CD8-positive, alpha-beta memory T cell (primary cell): ENCODE measurements around the gene NQO2. TPM values are rescaled to one million over a fixed set of nuclear protein-coding genes. Genes with fewer than 3 reads are reported as not detected.
A peak's percentile ranks its signal among the peaks of the same experiment; 100 is the strongest.
"Not testable (repeated sequence)": the region's sequence is repeated elsewhere in the genome, so short reads cannot be mapped to it uniquely, and the experiment has no call there.

Experiments
- CTCF ChIA-PET: fragments of 350-600 bp; sonication (Branson Sonifier 250); formaldehyde crosslinking; loops from one replicate; lab custom pipeline; 2021; ENCODE audit warnings: antibody characterized with exemption; lab: Charles Lee
- POLR2A ChIA-PET: fragments of 350-600 bp; sonication (Branson Sonifier 250); formaldehyde crosslinking; loops from one replicate; lab custom pipeline; 2021; ENCODE audit warnings: antibody characterized with exemption; lab: Charles Lee
- DNase-seq, 5 donors: peaks; one replicate each; pipeline versions ENCODE4 v3.0.0 to v3.0.0-alpha.2; 2020 to 2022; ENCODE audit warnings: mixed read lengths in 1 of 5
- H3K27ac ChIP-seq: one replicate; pipeline ENCODE4 v1.7.0; 2013; ENCODE audit warnings: low read depth, mild to moderate bottlenecking, low read length, moderate library complexity
- H3K27me3 ChIP-seq: 2 replicates; pipeline ENCODE4 v1.7.0; 2013; ENCODE audit warnings: low read length, mild to moderate bottlenecking; ENCODE audit not compliant: insufficient read depth, poor library complexity, severe bottlenecking
- H3K36me3 ChIP-seq: 2 replicates; pipeline ENCODE4 v1.7.0; 2013; ENCODE audit warnings: mild to moderate bottlenecking, low read length, moderate library complexity; ENCODE audit not compliant: insufficient read depth
- H3K4me1 ChIP-seq: 2 replicates; pipeline ENCODE4 v1.7.0; 2013; ENCODE audit warnings: mild to moderate bottlenecking, low read length, moderate library complexity; ENCODE audit not compliant: insufficient read depth
- H3K4me3 ChIP-seq: 2 replicates; pipeline ENCODE4 v1.7.0; 2013; ENCODE audit warnings: mild to moderate bottlenecking, low read length
- H3K9me3 ChIP-seq: 2 replicates; pipeline ENCODE4 v1.7.0; 2013; ENCODE audit warnings: mild to moderate bottlenecking, low read length
- H3K27ac Mint-ChIP-seq, 8 donors: one replicate each; pipeline ENCODE4 v1.8.0; 2020 to 2021; ENCODE audit warnings: mixed read lengths in 8 of 8, mild to moderate bottlenecking in 6 of 8, inconsistent platforms in 3 of 8, moderate library complexity in 3 of 8
- H3K27me3 Mint-ChIP-seq, 2 donors: one replicate each; pipeline ENCODE4 v1.8.0; 2020 to 2021; ENCODE audit warnings: mixed read lengths in 2 of 2, mild to moderate bottlenecking in 1 of 2, moderate library complexity in 1 of 2
- H3K36me3 Mint-ChIP-seq, 3 donors: one replicate each; pipeline ENCODE4 v1.8.0; 2020 to 2021; ENCODE audit warnings: mixed read lengths in 3 of 3, inconsistent platforms in 1 of 3, mild to moderate bottlenecking in 1 of 3
- H3K4me1 Mint-ChIP-seq, 3 donors: one replicate each; pipeline ENCODE4 v1.8.0; 2020 to 2021; ENCODE audit warnings: mixed read lengths in 3 of 3, inconsistent platforms in 1 of 3, mild to moderate bottlenecking in 1 of 3
- H3K4me3 Mint-ChIP-seq, 7 donors: one replicate each; pipeline ENCODE4 v1.8.0; 2020 to 2021; ENCODE audit warnings: mixed read lengths in 7 of 7, mild to moderate bottlenecking in 6 of 7, moderate library complexity in 4 of 7, inconsistent platforms in 2 of 7
- H3K9me3 Mint-ChIP-seq, 5 donors: one replicate each; pipeline ENCODE4 v1.8.0; 2020 to 2022; ENCODE audit warnings: mixed read lengths in 5 of 5, mild to moderate bottlenecking in 3 of 5, moderate library complexity in 2 of 5, inconsistent platforms in 1 of 5
- polyA plus RNA-seq: library from polyadenylated mRNA; unstranded; fragments of 300-500 nt; fragmentation: Illumina TruSeq; gene quantifications from one replicate; pipeline ENCODE4 v1.2.3, GENCODE V29; 2021
- total RNA-seq, 2 experiments: library from RNA; stranded (reverse); gene quantifications; one replicate each; pipeline ENCODE4 v1.2.3, GENCODE V29; 2021

The NQO2 gene
- total and polyA plus RNA-seq, 3 experiments from 2014 or later: 15.6 to 53.5 (median 18.5) TPM

DNA sequence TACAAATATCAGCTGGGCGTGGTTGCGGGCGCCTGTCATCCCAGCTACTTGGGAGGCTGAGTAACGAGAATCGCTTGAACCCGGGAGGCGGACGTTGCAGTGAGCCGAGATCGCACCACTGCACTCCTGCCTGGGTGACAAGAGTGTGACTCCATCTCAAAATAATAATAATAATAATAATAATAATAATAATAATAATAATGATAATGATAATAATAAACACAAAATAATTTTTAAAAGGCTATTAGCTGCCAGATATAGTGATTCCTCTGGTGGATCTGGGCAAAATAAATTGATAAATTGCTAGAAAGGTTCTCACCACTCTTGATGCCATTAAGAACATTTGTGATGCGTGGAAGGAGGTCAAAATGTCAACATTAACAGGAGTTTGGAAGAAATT lies 60.4 kb downstream of the NQO2 start:
- not testable (repeated sequence) for H3K9me3 Mint-ChIP-seq
- CTCF ChIA-PET: interaction anchor here (1.3 to 1.4 kb wide), 2 partner anchors 58 to 62 kb away, joined by 3 read pairs; no protein-coding TSS in a partner anchor
- peaks cover 7 to 20% (median 16%) of the 10 kb centered on the region in 3 donors for H3K4me1 Mint-ChIP-seq

DNA sequence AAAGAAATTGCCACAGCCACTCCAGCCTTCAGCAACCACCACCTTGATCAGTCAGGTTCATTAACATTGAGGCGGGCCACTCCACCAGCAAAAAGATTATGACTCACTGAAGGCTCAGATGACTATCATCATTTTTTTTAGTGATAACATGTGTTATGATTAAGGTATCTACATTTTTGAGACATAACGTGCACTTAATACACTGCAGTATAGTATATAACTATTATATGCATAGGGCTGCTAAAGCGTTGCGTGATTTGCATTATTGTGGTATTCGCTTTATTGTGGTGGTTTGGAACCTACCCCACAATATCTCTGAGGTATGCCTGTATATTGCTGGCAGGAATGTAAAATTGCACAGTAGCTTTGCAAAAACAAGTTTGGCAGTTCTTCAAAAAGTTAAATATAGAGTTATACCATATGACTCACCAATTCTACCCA lies 61.8 kb downstream of the NQO2 start:
- H3K4me1 ChIP-seq: peaks cover 6% of the 10 kb centered on the region
- peaks cover 14 to 30% (median 27%) of the 10 kb centered on the region in 3 donors for H3K4me1 Mint-ChIP-seq
- no peak overlapping the region for H3K4me3 ChIP-seq
- no peaks in the 10 kb centered on the region for H3K27me3 ChIP-seq
- no peak overlapping the region for H3K27ac Mint-ChIP-seq
- peaks cover 0 to 2% of the 10 kb centered on the region in 2 donors for H3K27me3 Mint-ChIP-seq
- CTCF ChIA-PET: interaction anchor here (1.0 to 1.5 kb wide), 4 partner anchors 63 to 77 kb away, joined by 3 to 4 read pairs (median 3); no protein-coding TSS in a partner anchor
- H3K9me3 ChIP-seq: no peaks in the 10 kb centered on the region
- H3K4me3 Mint-ChIP-seq: no peak overlapping the region
- H3K36me3 ChIP-seq: no peaks in the 10 kb centered on the region
- POLR2A ChIA-PET: no interaction called here
- no peak for DNase-seq
- H3K9me3 Mint-ChIP-seq: no peaks in the 10 kb centered on the region
- H3K36me3 Mint-ChIP-seq: peaks cover 0 to 2% (median 0%) of the 10 kb centered on the region in 3 donors
- no peak overlapping the region for H3K27ac ChIP-seq

More for the DNA sequence above, 60.4 kb downstream of the NQO2 start:
- H3K27me3 Mint-ChIP-seq, H3K36me3 Mint-ChIP-seq, H3K4me3 ChIP-seq, H3K9me3 ChIP-seq, H3K27ac ChIP-seq, H3K27me3 ChIP-seq, H3K36me3 ChIP-seq, DNase-seq, POLR2A ChIA-PET, H3K4me1 ChIP-seq: not testable (repeated sequence)
- Mint-ChIP-seq H3K27ac (peak overlapping the region in 1 of 8 donors; percentile 43), H3K4me3 (peak overlapping the region in 2 of 7 donors; percentile 23 to 24)

DNA sequence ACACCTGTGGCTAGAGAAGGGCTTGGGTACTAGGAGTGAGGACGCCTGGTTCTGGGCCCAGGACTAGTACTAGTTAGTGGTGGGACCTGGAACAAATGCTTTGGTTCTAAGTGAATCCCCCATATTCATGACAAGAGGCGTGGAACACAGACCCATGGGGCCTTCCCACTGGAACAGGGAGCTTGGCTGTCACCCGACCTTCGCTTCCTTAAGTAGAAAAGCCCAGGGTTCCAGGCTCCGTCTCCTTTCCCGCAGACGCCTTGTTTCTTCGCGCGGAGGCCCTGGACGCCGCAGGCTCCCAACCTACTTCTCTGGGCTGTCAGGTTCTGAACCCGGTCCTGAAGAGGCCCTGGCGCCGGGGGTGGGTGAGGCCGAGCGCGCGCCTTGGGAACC lies 63.6 kb downstream of the NQO2 start:
- H3K9me3 ChIP-seq, H3K36me3 ChIP-seq, H3K27me3 Mint-ChIP-seq, H3K4me1 ChIP-seq, H3K9me3 Mint-ChIP-seq, H3K36me3 Mint-ChIP-seq, H3K27me3 ChIP-seq, DNase-seq: not testable (repeated sequence)
- ChIA-PET CTCF (interaction anchor here (0.8 to 1.3 kb wide), 7 partner anchors 10 to 298 kb away, joined by 3 to 9 read pairs (median 7); partner anchors contain the start of genes NQO2, TUBB2A and WRNIP1), POLR2A (interaction anchor here (0.8 to 1.3 kb wide), 12 partner anchors 10 to 298 kb away, joined by 3 to 14 read pairs (median 6); partner anchors contain the start of genes BPHL, NQO2, SERPINB1 and SERPINB6)
- peak overlapping the region; percentile 71 for H3K4me3 ChIP-seq
- Mint-ChIP-seq H3K27ac (peak overlapping the region in 6 of 8 donors; percentile 23 to 88 (median 67)), H3K4me3 (peak overlapping the region; percentile 87 to 97 (median 95)), H3K4me1 (peaks cover 27 to 47% (median 45%) of the 10 kb centered on the region in 3 donors)
- peak overlapping the region; percentile 91 for H3K27ac ChIP-seq

DNA sequence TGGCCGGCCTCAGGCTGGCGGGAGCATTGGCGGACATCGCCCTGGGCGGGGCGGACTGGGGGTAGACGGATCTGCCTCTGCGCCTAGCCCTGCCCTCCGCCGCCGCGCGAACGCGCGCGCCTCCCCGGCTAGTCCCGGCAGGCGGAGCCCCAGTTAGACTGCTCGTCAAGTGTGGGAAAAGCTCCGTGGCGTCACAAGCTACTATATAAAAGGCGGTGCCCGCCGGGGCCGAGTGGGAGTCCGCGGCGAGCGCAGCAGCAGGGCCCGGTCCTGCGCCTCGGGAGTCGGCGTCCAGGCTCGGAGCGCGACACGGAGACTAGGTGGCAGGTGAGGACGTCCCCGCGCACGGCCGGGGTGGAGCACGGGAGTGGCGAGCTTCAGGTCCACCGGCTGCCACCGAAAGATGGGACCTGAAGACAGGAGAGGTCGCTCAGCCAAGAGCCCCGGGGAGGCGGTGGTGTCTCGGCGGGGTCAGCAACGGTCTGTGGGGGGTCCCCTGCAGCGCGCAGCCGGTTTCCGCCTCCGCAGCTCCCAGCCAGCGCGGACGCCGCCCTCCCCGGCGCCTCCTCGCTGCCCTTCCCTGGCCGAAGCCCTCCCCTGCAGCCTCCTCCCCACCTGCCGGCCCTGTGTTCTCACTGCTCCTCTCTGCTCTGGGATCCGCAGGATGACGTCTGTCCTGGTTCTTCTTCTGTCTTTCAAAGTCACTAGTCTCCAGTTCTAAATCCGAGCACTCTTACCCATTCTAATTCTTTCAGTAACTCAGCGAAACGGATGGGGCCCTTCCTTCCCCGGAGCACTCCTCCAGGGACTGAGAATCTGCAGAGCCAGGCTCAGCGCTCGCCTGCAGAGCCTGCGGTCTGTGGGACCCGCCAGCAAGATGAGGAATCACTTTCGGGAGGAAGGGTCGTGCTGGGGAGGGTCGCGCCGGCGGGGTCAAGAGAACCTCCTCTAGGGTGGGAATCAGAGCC lies 64.3 kb downstream of the NQO2 start:
- Histone ChIP-seq H3K27me3 (no peaks in the 10 kb centered on the region), H3K9me3 (no peaks in the 10 kb centered on the region), H3K36me3 (no peaks in the 10 kb centered on the region), H3K4me1 (peaks cover 6% of the 10 kb centered on the region), H3K4me3 (peak overlapping the region; percentile 71), H3K27ac (peak overlapping the region; percentile 91)
- DNase-seq: peak; percentile 82 to 94 (median 84)
- H3K36me3 Mint-ChIP-seq: peaks cover 0 to 6% (median 0%) of the 10 kb centered on the region in 3 donors
- peak overlapping the region; percentile 55 to 96 (median 92) for H3K27ac Mint-ChIP-seq
- peak overlapping the region; percentile 87 to 97 (median 95) for H3K4me3 Mint-ChIP-seq
- ChIA-PET CTCF (interaction anchor here (0.8 to 1.3 kb wide), 7 partner anchors 11 to 299 kb away, joined by 3 to 9 read pairs (median 7); partner anchors contain the start of genes NQO2, TUBB2A and WRNIP1), POLR2A (interaction anchor here (0.8 to 1.3 kb wide), 12 partner anchors 10 to 298 kb away, joined by 3 to 14 read pairs (median 6); partner anchors contain the start of genes BPHL, NQO2, SERPINB1 and SERPINB6)
- H3K9me3 Mint-ChIP-seq: no peaks in the 10 kb centered on the region
- H3K4me1 Mint-ChIP-seq: peaks cover 27 to 43% (median 42%) of the 10 kb centered on the region in 3 donors
- H3K27me3 Mint-ChIP-seq: peaks cover 0 to 2% of the 10 kb centered on the region in 2 donors

DNA sequence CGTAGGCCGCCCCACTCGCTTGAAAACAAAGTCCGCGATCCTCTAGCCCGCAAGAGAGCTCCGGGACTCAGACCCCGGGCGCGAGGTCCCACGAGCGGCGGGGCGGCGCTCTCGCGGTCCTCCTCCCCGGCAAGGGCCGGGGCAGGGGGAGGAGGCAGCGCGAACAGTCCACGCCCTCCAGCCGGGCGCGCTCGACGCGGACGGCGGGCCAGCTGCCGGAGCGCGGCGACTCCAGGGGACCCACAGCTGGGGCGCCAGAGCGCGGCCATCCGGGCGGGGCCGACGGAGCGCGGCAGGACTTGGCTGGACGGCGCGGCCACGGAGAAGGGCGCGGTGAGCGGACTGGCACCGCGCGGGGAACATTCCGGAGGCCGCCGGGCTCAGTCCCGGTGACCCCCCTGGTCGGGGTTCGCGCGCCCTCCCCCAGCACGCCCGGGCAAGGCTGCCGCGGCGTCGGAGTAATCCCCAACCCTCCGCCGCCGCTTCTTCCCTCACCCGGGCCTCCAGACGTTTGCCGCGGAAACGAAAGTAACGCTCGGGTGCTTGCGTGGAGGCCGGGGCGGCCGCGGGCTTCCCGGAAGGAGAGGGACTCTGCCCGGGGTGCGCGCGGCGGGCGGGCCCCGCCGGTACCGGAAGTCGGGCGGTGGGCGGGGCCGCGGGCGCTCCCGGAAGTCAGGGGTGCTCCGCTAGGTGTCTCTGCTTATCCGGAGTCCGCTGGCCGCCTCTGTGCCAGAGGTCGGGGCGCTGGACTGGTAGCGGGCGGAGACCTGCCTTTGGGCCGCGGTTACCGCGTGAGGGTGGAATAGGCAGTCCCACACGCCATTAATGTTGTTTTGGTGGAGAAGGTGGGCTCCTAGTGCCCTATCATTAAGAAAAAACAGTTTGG lies 68.9 kb downstream of the NQO2 start, which contains the start of gene RIPK1:
Gene RIPK1, plus strand, starts transcription at position 166 of the 886 bp plus-strand sequence. CDS start 8,330 bp downstream, outside the sequence.
- DNase-seq: peak; percentile 93 to 96 (median 94)
- Mint-ChIP-seq H3K9me3 (no peaks in the 10 kb centered on the region), H3K27me3 (peaks cover 0 to 2% of the 10 kb centered on the region in 2 donors), H3K4me1 (peaks cover 61 to 82% (median 79%) of the 10 kb centered on the region in 3 donors), H3K27ac (peak within 1 kb of the TSS; percentile 97 to 99 (median 98)), H3K36me3 (peaks cover 0 to 31% (median 3%) of the 10 kb centered on the region in 3 donors), H3K4me3 (peak within 1 kb of the TSS; percentile 95 to 99 (median 97))
- Histone ChIP-seq H3K4me1 (peaks cover 29% of the 10 kb centered on the region), H3K4me3 (peak within 1 kb of the TSS; percentile 97), H3K27me3 (no peaks in the 10 kb centered on the region), H3K36me3 (no peaks in the 10 kb centered on the region), H3K9me3 (no peaks in the 10 kb centered on the region), H3K27ac (peak within 1 kb of the TSS; percentile 90)
- CTCF ChIA-PET: interaction anchor here (0.8 to 2.5 kb wide), 10 partner anchors 9 to 300 kb away, joined by 3 to 11 read pairs (median 3); partner anchors contain the start of gene SERPINB1
- POLR2A ChIA-PET: interaction anchor here (0.6 to 2.5 kb wide), 11 partner anchors 8 to 303 kb away, joined by 3 to 18 read pairs (median 4); partner anchors contain the start of genes NQO2 and WRNIP1

Other genes starting within 250 kb of the NQO2 start
- under 1 TPM; 0.22 to 0.24 TPM for gene MYLK4, start 249.0 kb upstream of the NQO2 start, total RNA-seq
- 0.24 TPM for gene MYLK4, start 249.0 kb upstream of the NQO2 start, polyA plus RNA-seq
- 10 to 100 TPM; 58.5 to 58.7 TPM for gene WRNIP1, start 234.5 kb upstream of the NQO2 start, total RNA-seq
- 55.8 TPM for gene WRNIP1, start 234.5 kb upstream of the NQO2 start, polyA plus RNA-seq
- gene SERPINB1, start 158.0 kb upstream of the NQO2 start, total RNA-seq: 10 to 100 TPM; 40.4 to 42.4 TPM
- gene SERPINB1, start 158.0 kb upstream of the NQO2 start, polyA plus RNA-seq: 103 TPM
- gene SERPINB9, start 96.6 kb upstream of the NQO2 start, total RNA-seq: 10 to 100 TPM; 63.5 to 65.1 TPM
- gene SERPINB9, start 96.6 kb upstream of the NQO2 start, polyA plus RNA-seq: 42.3 TPM
- 10 to 100 TPM; 62.1 to 66.0 TPM for gene SERPINB6, start 28.3 kb upstream of the NQO2 start, total RNA-seq
- 86.0 TPM for gene SERPINB6, start 28.3 kb upstream of the NQO2 start, polyA plus RNA-seq
- 10 to 100 TPM; 21.7 to 22.1 TPM for gene RIPK1, start 68.6 kb downstream of the NQO2 start, total RNA-seq
- gene RIPK1, start 68.6 kb downstream of the NQO2 start, polyA plus RNA-seq: 25.1 TPM
- 10 to 100 TPM; 10.5 to 10.7 TPM for gene BPHL, start 118.8 kb downstream of the NQO2 start, total RNA-seq
- gene BPHL, start 118.8 kb downstream of the NQO2 start, polyA plus RNA-seq: 6.5 TPM
- 1 to 10 TPM; 3.5 to 3.9 TPM for gene TUBB2A, start 157.7 kb downstream of the NQO2 start, total RNA-seq
- gene TUBB2A, start 157.7 kb downstream of the NQO2 start, polyA plus RNA-seq: 7.3 TPM
- gene TUBB2B, start 227.8 kb downstream of the NQO2 start, total RNA-seq: under 1 TPM in 1 of 2 experiments, not detected in 1; 0.13 TPM
- gene TUBB2B, start 227.8 kb downstream of the NQO2 start, polyA plus RNA-seq: 0.59 TPM